ENCODE data around the gene WSCD1. TPM values are rescaled to one million over a fixed set of nuclear protein-coding genes. Genes with fewer than 3 reads are reported as not detected.
A peak's percentile ranks its signal among the peaks of the same experiment; 100 is the strongest.

Gene WSCD1
- total RNA-seq, 4 donors from 2014 or later: 3.2 to 10.1 (median 5.3) TPM

- H3K36me3 ChIP-seq: no peaks in the 10 kb centered on the region
- no peak overlapping the region for H3K27ac ChIP-seq
- peaks cover 0 to 11% (median 2%) of the 10 kb centered on the region in 3 donors for H3K4me1 ChIP-seq
- ATAC-seq: no peak
- H3K4me3 ChIP-seq: no peak overlapping the region
- no peaks in the 10 kb centered on the region for H3K9me3 ChIP-seq
- H3K27me3 ChIP-seq: peaks cover 62% of the 10 kb centered on the region
- TF ChIP-seq POLR2A (IDR thresholded peaks at IDR 0.05) (no peak), CTCF (IDR thresholded peaks at IDR 0.05) (no peak), EP300 (IDR thresholded peaks at IDR 0.05) (no peak), POLR2AphosphoS5 (IDR thresholded peaks at IDR 0.05) (no peak)
- WGBS, 2 donors (ENCODE audit: low coverage in 1 of 2): 38 to 42% methylated on average over 1 to 5 of the region's 6 CpGs
Measured at GRCh38 chr17:6064868-6065267, 5.3 kb upstream of the WSCD1 start.

- no peaks in the 10 kb centered on the region for H3K9me3 ChIP-seq
- no peak overlapping the region for H3K4me3 ChIP-seq
- H3K27me3 ChIP-seq: peaks cover 57% of the 10 kb centered on the region
- ATAC-seq: no peak
- TF ChIP-seq CTCF (IDR thresholded peaks at IDR 0.05) (no peak), POLR2A (IDR thresholded peaks at IDR 0.05) (no peak), EP300 (IDR thresholded peaks at IDR 0.05) (no peak), POLR2AphosphoS5 (IDR thresholded peaks at IDR 0.05) (no peak)
- H3K27ac ChIP-seq: no peak overlapping the region
- peaks cover 0 to 13% (median 3%) of the 10 kb centered on the region in 3 donors for H3K4me1 ChIP-seq
- no peaks in the 10 kb centered on the region for H3K36me3 ChIP-seq
- 76 to 100% methylated on average over 1 to 4 of the region's 7 CpGs for WGBS, 2 donors (ENCODE audit: low coverage in 1 of 2)
Measured at GRCh38 chr17:6065351-6065750, 4.8 kb upstream of the WSCD1 start.

GRCh38 chr17:6066183-6066948, 3.8 kb upstream of the WSCD1 start:
- peaks cover 0 to 23% (median 3%) of the 10 kb centered on the region in 3 donors for H3K4me1 ChIP-seq
- ATAC-seq: no peak
- no peak for TF ChIP-seq POLR2A (IDR thresholded peaks at IDR 0.05)
- TF ChIP-seq CTCF (IDR thresholded peaks at IDR 0.05): no peak
- H3K27me3 ChIP-seq: peaks cover 62% of the 10 kb centered on the region
- no peaks in the 10 kb centered on the region for H3K36me3 ChIP-seq
- WGBS, 2 donors (ENCODE audit: low coverage in 1 of 2): 84 to 94% methylated on average over 3 to 7 of the region's 10 CpGs
- no peak overlapping the region for H3K4me3 ChIP-seq
- no peaks in the 10 kb centered on the region for H3K9me3 ChIP-seq
- no peak overlapping the region for H3K27ac ChIP-seq

- TF ChIP-seq CTCF (IDR thresholded peaks at IDR 0.05): no peak
- TF ChIP-seq POLR2A (IDR thresholded peaks at IDR 0.05): no peak
- TF ChIP-seq POLR2AphosphoS5 (IDR thresholded peaks at IDR 0.05): no peak
- no peak for TF ChIP-seq EP300 (IDR thresholded peaks at IDR 0.05)
- ATAC-seq: no peak
- H3K36me3 ChIP-seq: no peaks in the 10 kb centered on the region
- H3K27me3 ChIP-seq: peaks cover 60% of the 10 kb centered on the region
- no peak overlapping the region for H3K27ac ChIP-seq
- H3K4me1 ChIP-seq: peaks cover 0 to 27% (median 3%) of the 10 kb centered on the region in 3 donors
- no peak overlapping the region for H3K4me3 ChIP-seq
- 55% methylated on average over 5 of the region's 5 CpGs; no CpG with 5 or more reads in 1 of the 2 donors for WGBS, 2 donors (ENCODE audit: low coverage in 1 of 2)
- H3K9me3 ChIP-seq: no peaks in the 10 kb centered on the region
Measured at GRCh38 chr17:6067060-6067459, 3.1 kb upstream of the WSCD1 start.

- H3K36me3 ChIP-seq: no peaks in the 10 kb centered on the region
Measured at GRCh38 chr17:6070430-6070912, 292 bp downstream of the WSCD1 start.

More at GRCh38 chr17:6070430-6070912, 292 bp downstream of the WSCD1 start:
- no CpG with 5 or more reads among the region's 70 CpGs for WGBS, 2 donors (ENCODE audit: low coverage in 1 of 2)
- H3K4me1 ChIP-seq: peaks cover 0 to 27% (median 3%) of the 10 kb centered on the region in 3 donors
- H3K9me3 ChIP-seq: no peaks in the 10 kb centered on the region
- peaks cover 49% of the 10 kb centered on the region for H3K27me3 ChIP-seq
- peak overlapping the region in 1 of 4 donors; percentile 27 for H3K27ac ChIP-seq
- H3K4me3 ChIP-seq: peak overlapping the region; percentile 47 to 74
- no peak for ATAC-seq
- TF ChIP-seq EP300 (IDR thresholded peaks at IDR 0.05) (no peak), CTCF (IDR thresholded peaks at IDR 0.05) (no peak), POLR2A (IDR thresholded peaks at IDR 0.05) (no peak), POLR2AphosphoS5 (IDR thresholded peaks at IDR 0.05) (no peak)

Data from gastroesophageal sphincter (tissue), 4 donors.